Measurements from ENCODE around the gene CYP4B1.

CYP4B1 gene

DNA sequence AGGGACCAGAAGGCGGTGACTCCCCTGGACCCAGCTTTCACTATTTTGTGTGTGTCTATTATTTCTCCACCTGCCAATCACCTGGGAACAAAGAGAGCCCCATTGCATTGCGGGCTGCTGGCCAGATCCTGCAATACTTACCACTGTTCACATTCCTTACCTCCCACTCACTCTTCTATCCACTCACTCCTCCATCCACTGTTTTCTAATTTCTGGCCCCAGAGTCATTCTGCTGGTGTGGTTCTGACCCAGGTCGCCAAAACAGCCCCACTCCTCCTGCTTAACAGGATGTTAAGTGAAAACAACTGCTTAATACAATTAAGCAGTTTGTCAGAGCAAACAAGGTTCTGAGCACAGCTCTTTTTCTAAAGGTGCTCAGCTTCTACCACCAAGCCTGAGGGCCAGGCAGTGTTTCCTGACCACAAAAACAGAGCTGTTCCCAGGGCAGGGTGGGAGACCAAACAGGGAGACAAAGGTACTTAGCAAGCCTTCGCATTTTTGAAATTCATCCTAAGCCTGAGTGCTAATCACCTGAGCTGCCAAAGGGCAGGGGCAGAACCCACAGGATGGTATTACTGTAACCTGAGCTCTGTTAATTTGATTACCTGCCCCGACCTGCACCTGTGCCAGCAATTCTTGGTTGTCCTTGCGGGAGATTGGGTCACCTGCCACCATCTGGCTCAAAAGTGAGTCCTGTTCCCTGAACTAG is 41.4 kb upstream of the CYP4B1 start:
- Histone ChIP-seq H3K27me3 (replicated peaks; ENCODE audit: control insufficient read depth, insufficient read depth, low read length) (peaks cover 2% of the 10 kb centered on the region; the same call in 1 of the 2 replicates), H3K36me3 (ENCODE audit: control insufficient read depth, insufficient read depth, low read length) (no peaks in the 10 kb centered on the region), H3K4me3 (replicated peaks; ENCODE audit: low read depth, low read length) (no peak overlapping the region)
- DNase-seq (ENCODE audit: extremely low read depth, insufficient read length), result no peak
- TF ChIP-seq, protein P1, sequence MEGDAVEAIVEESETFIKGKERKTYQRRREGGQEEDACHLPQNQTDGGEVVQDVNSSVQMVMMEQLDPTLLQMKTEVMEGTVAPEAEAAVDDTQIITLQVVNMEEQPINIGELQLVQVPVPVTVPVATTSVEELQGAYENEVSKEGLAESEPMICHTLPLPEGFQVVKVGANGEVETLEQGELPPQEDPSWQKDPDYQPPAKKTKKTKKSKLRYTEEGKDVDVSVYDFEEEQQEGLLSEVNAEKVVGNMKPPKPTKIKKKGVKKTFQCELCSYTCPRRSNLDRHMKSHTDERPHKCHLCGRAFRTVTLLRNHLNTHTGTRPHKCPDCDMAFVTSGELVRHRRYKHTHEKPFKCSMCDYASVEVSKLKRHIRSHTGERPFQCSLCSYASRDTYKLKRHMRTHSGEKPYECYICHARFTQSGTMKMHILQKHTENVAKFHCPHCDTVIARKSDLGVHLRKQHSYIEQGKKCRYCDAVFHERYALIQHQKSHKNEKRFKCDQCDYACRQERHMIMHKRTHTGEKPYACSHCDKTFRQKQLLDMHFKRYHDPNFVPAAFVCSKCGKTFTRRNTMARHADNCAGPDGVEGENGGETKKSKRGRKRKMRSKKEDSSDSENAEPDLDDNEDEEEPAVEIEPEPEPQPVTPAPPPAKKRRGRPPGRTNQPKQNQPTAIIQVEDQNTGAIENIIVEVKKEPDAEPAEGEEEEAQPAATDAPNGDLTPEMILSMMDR (IDR thresholded peaks at IDR 0.05; ENCODE audit: insufficient read depth, low read length, poor library complexity, severe bottlenecking), result no peak

DNA sequence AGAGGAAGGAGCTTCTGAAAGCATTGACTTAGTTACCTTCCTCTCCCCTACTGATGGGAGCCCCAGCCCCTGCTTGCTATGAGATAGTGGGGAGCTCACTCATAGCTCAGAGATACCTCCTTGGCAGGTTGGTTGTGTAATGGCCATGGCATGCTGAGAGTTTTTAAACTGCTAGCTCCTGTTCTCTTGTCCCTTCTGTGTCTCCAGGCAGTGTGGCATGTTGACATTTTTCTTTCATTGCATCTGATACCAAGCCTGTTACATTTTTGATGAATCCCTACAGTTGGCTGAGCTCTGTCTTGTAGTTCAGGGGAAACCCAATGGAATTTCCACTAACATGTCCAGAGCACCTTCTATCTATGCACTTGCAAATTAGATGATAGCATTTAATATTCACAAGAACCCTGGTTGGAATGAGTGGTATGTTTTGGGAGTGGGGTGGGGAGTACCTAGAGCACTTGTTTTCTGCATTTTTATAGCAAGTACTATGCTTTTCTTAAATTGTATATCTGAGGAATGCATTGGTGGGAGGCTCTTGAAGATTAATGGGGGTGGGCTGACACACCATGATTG is 40.8 kb upstream of the CYP4B1 start:
- TF ChIP-seq, protein P1 (IDR thresholded peaks at IDR 0.05; ENCODE audit: insufficient read depth, low read length, poor library complexity, severe bottlenecking), result no peak
- no peak for DNase-seq (ENCODE audit: extremely low read depth, insufficient read length)
- H3K4me3 ChIP-seq (replicated peaks; ENCODE audit: low read depth, low read length), result no peak overlapping the region
- no peaks in the 10 kb centered on the region; the same call in 1 of the 2 replicates for H3K27me3 ChIP-seq (replicated peaks; ENCODE audit: control insufficient read depth, insufficient read depth, low read length)
- no peaks in the 10 kb centered on the region for H3K36me3 ChIP-seq (ENCODE audit: control insufficient read depth, insufficient read depth, low read length)

DNA sequence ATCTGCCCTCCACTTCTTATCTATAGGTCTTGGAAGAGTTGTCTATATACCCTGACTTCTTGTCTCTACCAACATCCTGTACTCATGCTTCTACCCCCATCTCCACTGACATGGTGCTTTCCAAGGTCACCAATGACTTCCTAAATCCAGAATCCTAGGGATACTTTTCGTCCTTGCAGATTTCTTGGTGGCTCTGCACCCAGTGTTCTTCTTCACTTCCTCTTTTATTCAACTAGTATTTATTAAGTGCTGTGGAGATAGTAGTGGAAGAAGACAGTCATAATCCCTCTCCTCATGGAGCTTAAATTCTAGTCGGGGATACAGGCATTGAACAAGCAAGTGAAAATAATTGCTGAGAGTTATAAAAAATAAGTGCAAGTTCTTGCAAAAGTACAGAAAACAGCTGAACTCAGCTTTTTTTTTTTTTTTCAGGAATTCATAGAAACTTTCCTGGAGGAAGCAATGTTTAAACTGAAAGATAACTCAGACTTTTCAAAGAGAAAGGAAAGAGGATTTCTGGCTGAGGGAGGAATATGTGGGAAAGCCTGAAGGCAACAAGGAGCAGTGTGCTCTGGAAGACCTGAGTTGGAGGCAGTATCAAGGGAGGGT is 38.2 kb upstream of the CYP4B1 start:
- Histone ChIP-seq H3K27me3 (replicated peaks; ENCODE audit: control insufficient read depth, insufficient read depth, low read length) (no peaks in the 10 kb centered on the region; the same call in none of the 2 replicates), H3K36me3 (ENCODE audit: control insufficient read depth, insufficient read depth, low read length) (no peaks in the 10 kb centered on the region), H3K4me3 (replicated peaks; ENCODE audit: low read depth, low read length) (no peak overlapping the region)
- no peak for DNase-seq (ENCODE audit: extremely low read depth, insufficient read length)
- TF ChIP-seq, protein P1 (IDR thresholded peaks at IDR 0.05; ENCODE audit: insufficient read depth, low read length, poor library complexity, severe bottlenecking), result no peak

DNA sequence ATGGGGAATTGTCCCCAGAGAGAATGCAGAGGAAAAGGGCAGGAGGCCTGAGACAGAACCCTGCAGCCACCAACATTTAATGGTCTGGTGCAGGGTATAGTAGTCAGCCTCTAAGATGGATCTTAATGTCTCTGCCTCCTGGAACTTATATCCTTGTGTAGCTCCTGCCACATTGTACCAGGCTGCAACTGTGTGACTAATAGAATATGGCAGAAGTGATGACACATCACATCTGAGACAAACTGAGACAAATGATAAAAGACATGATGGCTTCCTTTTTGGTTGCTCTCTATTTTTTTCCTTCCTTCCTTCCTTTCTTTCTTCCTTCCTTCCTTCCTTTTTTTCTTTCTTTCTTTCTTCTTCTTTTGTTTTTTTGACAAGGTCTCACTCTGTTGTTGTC is 37.1 kb upstream of the CYP4B1 start:
- DNase-seq (ENCODE audit: extremely low read depth, insufficient read length), result no peak
- H3K36me3 ChIP-seq (ENCODE audit: control insufficient read depth, insufficient read depth, low read length), result no peaks in the 10 kb centered on the region
- no peaks in the 10 kb centered on the region; the same call in none of the 2 replicates for H3K27me3 ChIP-seq (replicated peaks; ENCODE audit: control insufficient read depth, insufficient read depth, low read length)
- TF ChIP-seq, protein P1 (IDR thresholded peaks at IDR 0.05; ENCODE audit: insufficient read depth, low read length, poor library complexity, severe bottlenecking), result no peak
- H3K4me3 ChIP-seq (replicated peaks; ENCODE audit: low read depth, low read length), result no peak overlapping the region

DNA sequence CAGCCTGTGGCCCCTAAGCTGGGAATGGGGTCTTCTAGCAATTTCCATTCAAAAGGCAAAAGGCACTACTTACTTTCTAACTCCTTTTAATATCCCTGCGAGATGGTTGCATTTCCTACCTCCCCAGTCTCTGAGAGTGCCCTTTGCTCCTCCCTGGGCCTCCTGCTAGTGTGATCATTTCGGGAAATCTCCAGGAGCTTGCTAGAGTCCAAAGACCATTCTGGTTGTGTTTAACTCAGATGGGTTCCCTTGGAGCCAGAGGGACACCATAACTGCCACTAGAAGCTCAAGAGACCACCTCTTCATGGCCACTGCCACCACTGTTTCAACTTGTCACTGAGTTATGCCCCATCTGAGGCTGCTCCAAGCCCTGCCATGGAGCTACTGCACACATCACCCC is 34.4 kb upstream of the CYP4B1 start:
- TF ChIP-seq, protein P1 (IDR thresholded peaks at IDR 0.05; ENCODE audit: insufficient read depth, low read length, poor library complexity, severe bottlenecking), result no peak
- no peaks in the 10 kb centered on the region; the same call in 1 of the 2 replicates for H3K27me3 ChIP-seq (replicated peaks; ENCODE audit: control insufficient read depth, insufficient read depth, low read length)
- H3K4me3 ChIP-seq (replicated peaks; ENCODE audit: low read depth, low read length), result no peak overlapping the region
- DNase-seq (ENCODE audit: extremely low read depth, insufficient read length), result no peak
- H3K36me3 ChIP-seq (ENCODE audit: control insufficient read depth, insufficient read depth, low read length), result no peaks in the 10 kb centered on the region
